GM19438 (cell line): Measurements from ENCODE around the gene PSORS1C2.

ENCODE experiments used
- ATAC-seq: cut with Tn5 transposase; IDR thresholded peaks from one replicate; pipeline ENCODE4 v1.9.1; 2021; ENCODE audit warnings: low read depth; ENCODE audit not compliant: unreplicated experiment

Gene PSORS1C2

GRCh38 chr6:31115941-31116560 is 22.8 kb downstream of the PSORS1C2 start:
- ATAC-seq = no peak

- ATAC-seq = no peak
Observed at GRCh38 chr6:31114970-31115849, 23.7 kb downstream of the PSORS1C2 start.

GRCh38 chr6:31114541-31114878 is 24.4 kb downstream of the PSORS1C2 start, which contains the start of gene PSORS1C1:
Gene PSORS1C1 (plus strand): TSS chr6:31114800. CDS start chr6:31129633, 14,833 bp downstream.
- ATAC-seq = no peak

GRCh38 chr6:31113861-31114540 is 24.9 kb downstream of the PSORS1C2 start:
- no peak for ATAC-seq

- no peak for ATAC-seq
Observed at GRCh38 chr6:31112478-31112877, 26.4 kb downstream of the PSORS1C2 start, which contains the start of gene C6orf15. Gene C6orf15 (minus strand): TSS chr6:31112575. CDS start chr6:31112555, 20 bp downstream.

- no peak for ATAC-seq
Observed at GRCh38 chr6:31111712-31112111, 27.2 kb downstream of the PSORS1C2 start.

- no peak for ATAC-seq
Observed at GRCh38 chr6:31110825-31111582, 27.9 kb downstream of the PSORS1C2 start.

- ATAC-seq = no peak
Observed at GRCh38 chr6:31107052-31107451, 31.8 kb downstream of the PSORS1C2 start.

GRCh38 chr6:31103136-31103535 is 35.7 kb downstream of the PSORS1C2 start:
- ATAC-seq = no peak

GRCh38 chr6:31098449-31098938 is 40.4 kb downstream of the PSORS1C2 start:
- no peak for ATAC-seq

GRCh38 chr6:31096656-31097055 is 42.2 kb downstream of the PSORS1C2 start:
- no peak for ATAC-seq

- no peak for ATAC-seq
Observed at GRCh38 chr6:31096215-31096614, 42.7 kb downstream of the PSORS1C2 start.

- no peak for ATAC-seq
Observed at GRCh38 chr6:31094389-31094881, 44.4 kb downstream of the PSORS1C2 start.

- ATAC-seq = no peak
Observed at GRCh38 chr6:31092769-31093505, 45.9 kb downstream of the PSORS1C2 start.

GRCh38 chr6:31092238-31092637 is 46.6 kb downstream of the PSORS1C2 start:
- no peak for ATAC-seq

GRCh38 chr6:31091680-31092079 is 47.2 kb downstream of the PSORS1C2 start:
- no peak for ATAC-seq

- ATAC-seq = no peak
Observed at GRCh38 chr6:31090973-31091364, 47.9 kb downstream of the PSORS1C2 start.

- ATAC-seq = no peak
Observed at GRCh38 chr6:31090275-31090972, 48.4 kb downstream of the PSORS1C2 start.
